Chondrocyte (in vitro differentiated cells): ENCODE data around the gene FBXO24. TPM values are rescaled to one million over a fixed set of nuclear protein-coding genes. Genes with fewer than 3 reads are reported as not detected.
"Not testable (repeated sequence)": the region's sequence is repeated elsewhere in the genome, so short reads cannot be mapped to it uniquely, and the experiment has no call there.

Experiments used
- DNase-seq: peaks from one replicate; pipeline ENCODE4 v3.0.0; 2021; ENCODE audit warnings: mixed read lengths, low spot score
- H3K27ac Mint-ChIP-seq: one replicate; pipeline ENCODE4 v1.8.0; 2021; ENCODE audit warnings: mild to moderate bottlenecking, moderate library complexity, mixed read lengths; ENCODE audit not compliant: unreplicated experiment
- H3K27me3 Mint-ChIP-seq: 2 replicates; pipeline ENCODE4 v1.8.0; 2021; ENCODE audit warnings: low read depth, mixed read lengths
- H3K36me3 Mint-ChIP-seq: 2 replicates; pipeline ENCODE4 v1.8.0; 2021; ENCODE audit warnings: low read depth, mixed read lengths
- H3K4me1 Mint-ChIP-seq: 2 replicates; pipeline ENCODE4 v1.8.0; 2021; ENCODE audit warnings: low read depth, mild to moderate bottlenecking, mixed read lengths
- H3K4me3 Mint-ChIP-seq: one replicate; pipeline ENCODE4 v1.8.0; 2021; ENCODE audit warnings: mild to moderate bottlenecking, moderate library complexity, mixed read lengths; ENCODE audit not compliant: unreplicated experiment
- H3K9me3 Mint-ChIP-seq: 2 replicates; pipeline ENCODE4 v1.8.0; 2021; ENCODE audit warnings: low read depth, mixed read lengths
- total RNA-seq: library from RNA; stranded (reverse); gene quantifications from 3 replicates; pipeline ENCODE4 v1.2.1, GENCODE V29; 2021
- TF ChIP-seq, protein P1 (sequence below): fragments of 200-600 bp; sonication (generic); IDR thresholded peaks from 2 replicates; pipeline ENCODE4 v1.5.0; 2021; ENCODE audit warnings: antibody characterized with exemption, mild to moderate bottlenecking, moderate library complexity

FBXO24 gene
- total RNA-seq, 1 donor from 2014 or later: 0.57 TPM

- H3K27ac Mint-ChIP-seq: no peak overlapping the region
- peak; percentile 85 for DNase-seq
- H3K4me3 Mint-ChIP-seq: no peak overlapping the region
- H3K4me1 Mint-ChIP-seq: no peaks in the 10 kb centered on the region
- no peaks in the 10 kb centered on the region for H3K27me3 Mint-ChIP-seq
- H3K36me3 Mint-ChIP-seq: peaks cover 1% of the 10 kb centered on the region
- TF ChIP-seq, protein P1, sequence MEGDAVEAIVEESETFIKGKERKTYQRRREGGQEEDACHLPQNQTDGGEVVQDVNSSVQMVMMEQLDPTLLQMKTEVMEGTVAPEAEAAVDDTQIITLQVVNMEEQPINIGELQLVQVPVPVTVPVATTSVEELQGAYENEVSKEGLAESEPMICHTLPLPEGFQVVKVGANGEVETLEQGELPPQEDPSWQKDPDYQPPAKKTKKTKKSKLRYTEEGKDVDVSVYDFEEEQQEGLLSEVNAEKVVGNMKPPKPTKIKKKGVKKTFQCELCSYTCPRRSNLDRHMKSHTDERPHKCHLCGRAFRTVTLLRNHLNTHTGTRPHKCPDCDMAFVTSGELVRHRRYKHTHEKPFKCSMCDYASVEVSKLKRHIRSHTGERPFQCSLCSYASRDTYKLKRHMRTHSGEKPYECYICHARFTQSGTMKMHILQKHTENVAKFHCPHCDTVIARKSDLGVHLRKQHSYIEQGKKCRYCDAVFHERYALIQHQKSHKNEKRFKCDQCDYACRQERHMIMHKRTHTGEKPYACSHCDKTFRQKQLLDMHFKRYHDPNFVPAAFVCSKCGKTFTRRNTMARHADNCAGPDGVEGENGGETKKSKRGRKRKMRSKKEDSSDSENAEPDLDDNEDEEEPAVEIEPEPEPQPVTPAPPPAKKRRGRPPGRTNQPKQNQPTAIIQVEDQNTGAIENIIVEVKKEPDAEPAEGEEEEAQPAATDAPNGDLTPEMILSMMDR: no peak
- H3K9me3 Mint-ChIP-seq: no peaks in the 10 kb centered on the region
Observed at GRCh38 chr7:100561491-100562194, 24.5 kb upstream of the FBXO24 start.

GRCh38 chr7:100562195-100563099, 23.7 kb upstream of the FBXO24 start:
- no peaks in the 10 kb centered on the region for H3K4me1 Mint-ChIP-seq

DNA sequence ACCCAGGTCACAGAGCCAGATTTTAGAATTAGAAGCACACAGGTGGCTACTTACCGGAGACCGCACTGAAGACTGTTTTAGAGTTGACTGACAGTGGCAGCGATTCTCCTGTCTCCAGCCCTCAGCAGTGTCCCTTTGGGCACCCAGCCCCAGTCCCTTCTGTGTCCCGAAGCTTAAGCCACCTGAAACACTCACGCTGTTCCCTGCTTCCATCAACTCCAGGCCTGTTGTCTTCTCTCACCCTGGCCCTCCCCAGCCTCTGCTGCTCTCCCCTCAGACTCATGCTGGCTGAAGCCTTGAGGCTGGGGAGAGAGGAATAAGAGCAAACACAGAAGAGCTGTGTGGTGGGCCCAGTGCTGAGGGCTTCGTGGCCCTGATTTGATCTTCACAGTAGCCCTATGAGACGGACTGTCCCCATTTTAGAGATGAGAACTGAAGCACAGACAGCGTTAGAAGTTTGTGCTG, 23.0 kb upstream of the FBXO24 start:
- no peak overlapping the region for H3K27ac Mint-ChIP-seq
- TF ChIP-seq, protein P1: no peak
- no peaks in the 10 kb centered on the region for H3K4me1 Mint-ChIP-seq
- no peak overlapping the region for H3K4me3 Mint-ChIP-seq
- H3K36me3 Mint-ChIP-seq: peaks cover 1% of the 10 kb centered on the region
- no peaks in the 10 kb centered on the region for H3K27me3 Mint-ChIP-seq
- no peaks in the 10 kb centered on the region for H3K9me3 Mint-ChIP-seq
- DNase-seq: no peak

More at GRCh38 chr7:100562195-100563099, 23.7 kb upstream of the FBXO24 start:
- Mint-ChIP-seq H3K27me3 (no peaks in the 10 kb centered on the region), H3K9me3 (no peaks in the 10 kb centered on the region), H3K4me3 (no peak overlapping the region), H3K36me3 (peaks cover 1% of the 10 kb centered on the region), H3K27ac (no peak overlapping the region)
- TF ChIP-seq, protein P1: no peak
- DNase-seq: no peak

- TF ChIP-seq, protein P1: peak; percentile 90
- peaks cover 1% of the 10 kb centered on the region for H3K36me3 Mint-ChIP-seq
- no peaks in the 10 kb centered on the region for H3K27me3 Mint-ChIP-seq
- DNase-seq: no peak
- H3K9me3 Mint-ChIP-seq: no peaks in the 10 kb centered on the region
- no peaks in the 10 kb centered on the region for H3K4me1 Mint-ChIP-seq
- no peak overlapping the region for H3K4me3 Mint-ChIP-seq
- no peak overlapping the region for H3K27ac Mint-ChIP-seq
Observed at GRCh38 chr7:100563809-100564400, 22.2 kb upstream of the FBXO24 start.

GRCh38 chr7:100564405-100564804, 21.7 kb upstream of the FBXO24 start:
- not testable (repeated sequence) for H3K36me3 Mint-ChIP-seq, H3K4me1 Mint-ChIP-seq, H3K27ac Mint-ChIP-seq, DNase-seq, H3K4me3 Mint-ChIP-seq, H3K27me3 Mint-ChIP-seq, H3K9me3 Mint-ChIP-seq
